KOPT-K1 (cell line): ENCODE measurements around the gene CHRDL1.

Experiments
- H3K27ac ChIP-seq: fragments of 200-600 bp; sonication (generic); 2 replicates; pipeline ENCODE4 v1.5.1; 2016; ENCODE audit warnings: antibody characterized with exemption, mild to moderate bottlenecking, low read depth, low read length; ENCODE audit not compliant: poor library complexity, severe bottlenecking
- H3K36me3 ChIP-seq: fragments of 200-600 bp; sonication (generic); 2 replicates; pipeline ENCODE4 v1.5.1; 2017; ENCODE audit warnings: antibody characterized with exemption, mild to moderate bottlenecking, low read length, moderate library complexity; ENCODE audit not compliant: insufficient read depth
- H3K9me3 ChIP-seq: fragments of 200-600 bp; sonication (generic); 2 replicates; pipeline ENCODE4 v1.5.1; 2017; ENCODE audit warnings: antibody characterized with exemption, low read length, mild to moderate bottlenecking; ENCODE audit not compliant: insufficient read depth, poor library complexity, severe bottlenecking

Gene CHRDL1

DNA sequence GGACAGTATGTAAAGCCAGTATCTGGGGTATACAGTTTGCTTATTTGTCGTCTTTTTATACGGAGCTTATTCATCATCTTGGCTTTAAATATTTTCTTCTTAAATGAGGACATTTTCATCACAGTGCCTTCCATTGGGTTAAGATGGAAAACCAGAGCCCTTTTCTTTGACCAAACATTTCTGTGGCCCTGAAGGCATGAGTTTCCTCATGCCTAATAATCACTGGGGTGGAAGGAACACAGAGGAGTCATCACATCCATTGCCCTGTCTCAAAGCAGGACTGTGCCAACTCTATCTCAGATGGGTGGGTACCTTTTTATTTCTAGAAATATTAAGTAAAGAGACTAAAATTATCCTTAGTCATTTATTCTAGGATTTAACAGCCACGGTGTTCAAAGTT, 40.0 kb downstream of the CHRDL1 start:
- no peak overlapping the region for H3K27ac ChIP-seq
- H3K36me3 ChIP-seq: no peaks in the 10 kb centered on the region
- H3K9me3 ChIP-seq: peaks cover 5% of the 10 kb centered on the region

DNA sequence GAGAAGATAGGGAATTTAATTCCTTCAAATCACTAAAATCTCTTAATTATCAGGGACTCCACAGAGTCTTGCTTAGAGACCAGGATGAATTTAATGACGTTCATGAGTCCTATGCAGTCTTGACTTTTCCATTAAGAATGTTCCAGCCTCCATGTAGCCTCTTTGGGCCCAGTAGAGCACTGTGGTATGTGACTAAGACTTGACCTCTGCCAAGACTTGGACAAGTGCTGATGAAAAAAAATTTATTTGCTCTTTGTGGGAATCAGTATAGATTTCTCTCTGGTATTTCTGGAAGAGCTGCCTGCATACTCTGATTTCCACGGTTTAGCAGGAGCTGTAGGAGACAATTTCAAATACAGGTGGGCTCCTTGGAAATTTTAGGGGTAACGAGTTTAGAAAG, 40.6 kb downstream of the CHRDL1 start:
- Histone ChIP-seq H3K36me3 (no peaks in the 10 kb centered on the region), H3K27ac (no peak overlapping the region), H3K9me3 (peaks cover 5% of the 10 kb centered on the region)

DNA sequence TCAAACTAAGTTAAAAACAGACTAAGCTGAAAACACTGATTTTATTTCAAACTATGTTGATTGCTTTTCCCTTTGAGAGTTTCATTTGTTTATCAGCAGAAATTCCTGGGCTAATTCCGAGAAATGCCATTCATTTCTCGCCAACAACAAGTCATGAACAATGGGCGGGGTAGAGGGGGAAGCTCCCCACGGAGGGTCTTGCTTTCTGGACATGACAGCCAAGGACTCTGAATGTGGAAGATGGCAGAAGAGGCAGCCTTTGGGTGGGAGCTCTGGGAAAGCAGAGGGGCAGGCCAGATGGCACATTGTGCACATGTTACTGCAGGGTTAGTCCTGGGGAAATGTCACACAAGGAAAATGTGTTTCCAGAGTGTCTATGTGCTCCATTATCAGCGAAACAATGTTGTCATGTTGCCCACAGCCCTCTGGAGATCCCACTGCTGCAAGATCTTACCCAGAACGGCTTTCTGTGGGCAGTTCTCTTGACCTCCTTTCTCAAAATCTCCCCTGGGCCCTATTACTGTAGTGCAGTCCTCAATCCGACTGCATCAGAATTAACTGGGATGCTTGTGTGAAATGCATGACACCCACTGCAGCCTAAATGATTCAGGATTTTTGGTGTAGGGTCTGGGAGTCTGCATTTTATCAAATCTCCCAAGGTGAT, 45.0 kb downstream of the CHRDL1 start:
- Histone ChIP-seq H3K9me3 (no peaks in the 10 kb centered on the region), H3K36me3 (no peaks in the 10 kb centered on the region), H3K27ac (no peak overlapping the region)

DNA sequence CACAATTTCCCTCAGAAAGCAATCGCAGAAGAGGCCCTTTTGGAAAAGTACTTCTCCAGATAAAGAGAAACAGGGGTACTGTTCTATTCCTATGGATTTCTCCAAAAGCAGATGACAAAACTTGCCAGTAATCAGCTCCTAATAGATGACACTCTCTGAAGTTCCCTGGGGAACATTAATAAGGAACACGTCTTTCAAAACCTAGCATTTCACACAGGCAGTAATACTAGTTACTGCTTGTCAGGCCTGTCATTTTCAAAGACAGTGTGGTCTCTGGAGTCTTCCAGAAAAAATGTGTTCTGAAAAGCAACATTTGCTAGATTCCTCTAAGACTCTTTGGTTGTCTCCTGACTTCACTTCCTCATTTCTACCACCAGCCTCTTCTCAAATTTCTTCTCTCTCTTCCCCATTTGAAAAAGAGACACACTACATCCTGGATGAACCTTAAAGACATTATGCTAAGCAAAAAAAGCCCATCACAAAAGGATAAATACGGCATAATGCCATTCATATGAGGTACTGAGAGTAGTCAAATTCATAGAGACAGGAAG, 47.3 kb downstream of the CHRDL1 start:
- H3K9me3 ChIP-seq: no peaks in the 10 kb centered on the region
- H3K27ac ChIP-seq: no peak overlapping the region
- H3K36me3 ChIP-seq: no peaks in the 10 kb centered on the region

DNA sequence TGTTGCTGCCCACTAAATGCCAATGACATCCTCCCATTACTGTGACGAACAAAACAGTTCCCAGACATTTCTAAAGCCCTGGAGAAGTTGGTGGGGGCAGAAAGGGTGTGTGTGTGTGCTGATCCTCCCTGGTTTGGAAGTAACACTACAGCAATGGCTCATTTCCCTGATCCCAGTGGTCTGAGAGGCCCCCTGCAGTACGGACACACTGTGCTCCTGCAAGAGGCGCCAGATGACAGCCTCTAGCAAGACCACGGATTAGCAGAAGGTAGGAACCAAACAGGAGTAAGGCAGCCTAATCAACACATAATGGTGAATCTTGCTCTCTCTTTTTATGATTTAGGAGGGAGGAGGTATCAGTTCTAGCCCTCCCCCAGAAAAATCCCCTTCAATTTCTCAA, 49.6 kb downstream of the CHRDL1 start:
- Histone ChIP-seq H3K27ac (no peak overlapping the region), H3K9me3 (no peaks in the 10 kb centered on the region), H3K36me3 (no peaks in the 10 kb centered on the region)

DNA sequence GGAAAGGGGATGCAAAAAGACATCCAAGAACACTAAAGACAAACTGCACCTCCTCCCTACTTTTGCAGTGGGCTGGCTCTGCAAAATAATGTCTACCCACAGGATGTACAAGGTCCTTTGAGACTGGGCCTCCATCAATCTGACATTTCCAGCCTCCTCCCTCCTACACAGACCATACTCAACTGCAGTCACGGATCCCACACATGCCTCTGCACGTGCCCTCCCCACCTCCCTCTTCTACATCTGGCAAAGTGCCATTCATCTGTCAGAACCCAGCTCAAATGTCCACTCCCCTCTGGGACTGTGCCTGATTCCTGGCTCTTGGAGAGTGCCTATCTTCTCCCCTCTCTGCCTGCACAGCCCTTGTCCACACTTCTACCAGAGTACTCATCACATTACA, 50.3 kb downstream of the CHRDL1 start:
- Histone ChIP-seq H3K9me3 (no peaks in the 10 kb centered on the region), H3K36me3 (no peaks in the 10 kb centered on the region), H3K27ac (no peak overlapping the region)

DNA sequence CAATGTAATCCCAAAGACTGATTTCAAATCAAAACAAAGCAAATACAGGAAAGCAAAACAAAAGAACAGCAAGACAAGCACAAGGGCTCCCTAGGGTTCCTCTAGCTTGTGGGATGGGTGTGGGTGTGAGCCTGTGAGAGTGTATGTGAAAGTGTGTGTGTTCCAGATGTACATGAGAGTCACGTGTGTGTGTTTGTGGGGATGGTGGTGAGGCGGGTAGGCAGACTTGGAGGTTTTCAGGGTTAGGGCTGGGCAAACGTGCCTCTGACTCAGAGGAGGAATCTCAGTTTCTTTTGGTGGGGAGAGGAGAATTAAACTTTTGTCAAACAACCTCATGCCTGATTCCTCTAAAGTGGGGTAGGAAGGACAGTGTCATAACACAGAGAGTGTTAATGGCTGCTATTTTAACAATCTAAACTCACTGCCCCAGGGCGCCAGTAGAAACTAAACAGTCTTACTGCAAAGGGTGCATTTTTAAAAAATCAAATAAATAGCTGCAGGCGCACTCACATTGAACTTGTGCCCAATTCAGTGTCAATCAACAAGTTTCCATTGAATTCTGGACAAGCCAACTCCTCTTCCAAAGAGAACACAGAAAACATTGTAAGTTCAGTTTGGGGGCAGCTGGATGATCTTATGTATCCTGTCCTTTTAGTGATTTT, 51.8 kb downstream of the CHRDL1 start:
- no peak overlapping the region for H3K27ac ChIP-seq
- H3K9me3 ChIP-seq: no peaks in the 10 kb centered on the region
- H3K36me3 ChIP-seq: no peaks in the 10 kb centered on the region

DNA sequence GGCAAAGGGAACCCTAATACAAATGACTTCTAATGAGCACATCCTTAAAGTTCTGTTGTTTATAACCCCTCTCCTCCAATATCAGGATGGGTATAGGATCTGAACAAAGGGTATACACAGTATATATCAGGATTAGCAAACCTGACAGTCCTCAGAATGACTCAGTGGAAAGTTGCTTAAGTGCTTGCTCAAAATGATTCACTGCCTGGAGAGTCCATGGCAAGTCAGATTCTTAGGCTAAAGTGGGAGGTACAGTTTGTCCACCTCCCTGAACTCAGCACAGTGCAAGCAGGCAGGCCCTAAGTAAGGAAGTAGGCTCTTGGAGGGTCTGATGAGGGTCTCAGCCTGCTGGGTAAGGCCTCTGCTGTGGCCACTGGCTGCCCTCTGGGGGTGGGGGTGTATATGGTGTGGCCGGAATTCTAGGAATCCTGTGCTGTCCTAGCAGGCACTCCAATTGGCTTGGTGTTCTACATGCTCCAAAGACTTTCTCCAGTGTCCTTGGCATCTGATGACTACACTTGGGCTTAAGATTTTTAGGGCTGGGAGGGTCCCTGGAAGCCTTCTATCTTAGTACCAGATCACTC, 54.3 kb downstream of the CHRDL1 start:
- Histone ChIP-seq H3K27ac (no peak overlapping the region), H3K36me3 (no peaks in the 10 kb centered on the region), H3K9me3 (no peaks in the 10 kb centered on the region)

DNA sequence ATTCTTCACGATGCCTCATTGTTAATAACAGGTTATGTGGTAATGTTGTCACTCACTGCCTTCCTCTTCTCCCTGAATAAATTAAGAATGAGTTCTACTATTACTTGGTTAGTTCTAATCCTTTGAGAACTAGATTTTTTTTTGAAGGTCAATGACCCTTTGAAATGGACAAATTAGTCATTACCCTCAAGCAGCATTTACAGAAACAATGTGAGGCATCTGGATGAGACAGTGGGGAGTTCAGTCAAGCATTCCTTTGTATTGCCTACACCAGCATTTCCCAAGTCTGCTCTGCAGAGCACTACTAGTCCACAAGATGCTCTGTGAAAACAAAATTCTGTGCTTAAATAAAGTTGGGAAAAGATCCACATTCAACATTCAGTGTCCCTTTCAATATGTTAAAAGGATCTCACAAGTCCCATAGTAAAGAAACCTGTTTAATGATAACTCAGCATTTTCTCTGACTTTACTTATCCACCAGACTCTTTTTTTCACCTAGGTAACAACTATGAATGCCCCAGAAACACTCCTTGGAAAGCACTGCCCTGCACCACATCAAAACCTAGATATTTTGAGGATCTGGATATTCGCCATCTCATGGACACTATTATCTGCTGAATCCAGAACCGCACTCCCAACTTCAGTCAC, 60.6 kb downstream of the CHRDL1 start:
- no peaks in the 10 kb centered on the region for H3K36me3 ChIP-seq
- no peaks in the 10 kb centered on the region for H3K9me3 ChIP-seq
- no peak overlapping the region for H3K27ac ChIP-seq

DNA sequence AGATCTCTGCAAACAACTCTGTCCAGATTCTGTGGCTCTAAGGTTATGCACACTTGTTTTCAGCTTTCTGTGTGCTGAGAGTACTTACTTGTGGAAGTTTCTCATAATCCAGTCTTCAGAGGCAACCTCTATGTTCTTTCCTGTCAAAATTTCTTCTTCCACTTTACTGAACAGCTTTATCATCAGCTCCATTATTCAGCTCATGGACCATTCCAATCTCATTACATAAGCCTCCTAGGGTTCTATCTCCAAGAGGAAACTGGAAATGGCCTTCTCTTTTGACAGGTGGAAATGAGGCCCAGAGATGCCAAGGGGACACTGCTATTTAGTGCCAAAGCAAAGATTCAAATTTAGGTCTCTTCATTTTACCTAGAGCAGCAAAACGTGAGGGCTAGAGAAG, 61.3 kb downstream of the CHRDL1 start:
- Histone ChIP-seq H3K9me3 (no peaks in the 10 kb centered on the region), H3K36me3 (no peaks in the 10 kb centered on the region), H3K27ac (no peak overlapping the region)

DNA sequence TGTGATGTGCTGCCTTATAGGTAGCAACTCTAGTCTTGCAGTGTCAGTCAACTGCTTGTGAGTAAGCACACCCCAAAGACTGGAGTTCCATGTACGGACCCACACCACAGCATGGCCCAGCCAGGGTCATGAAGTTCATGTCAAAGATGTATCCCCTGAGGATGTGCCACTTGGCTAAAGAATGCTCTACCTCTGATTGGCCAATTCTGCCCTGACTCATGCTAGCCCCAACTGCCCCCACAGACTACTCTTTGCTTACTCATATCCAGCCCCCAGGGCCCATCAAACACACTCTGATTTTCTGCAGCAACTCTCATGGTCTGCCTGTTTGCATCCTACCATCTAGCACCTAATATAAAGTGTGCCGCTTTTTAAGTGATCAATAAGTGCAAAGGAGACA, 62.5 kb downstream of the CHRDL1 start:
- no peaks in the 10 kb centered on the region for H3K36me3 ChIP-seq

DNA sequence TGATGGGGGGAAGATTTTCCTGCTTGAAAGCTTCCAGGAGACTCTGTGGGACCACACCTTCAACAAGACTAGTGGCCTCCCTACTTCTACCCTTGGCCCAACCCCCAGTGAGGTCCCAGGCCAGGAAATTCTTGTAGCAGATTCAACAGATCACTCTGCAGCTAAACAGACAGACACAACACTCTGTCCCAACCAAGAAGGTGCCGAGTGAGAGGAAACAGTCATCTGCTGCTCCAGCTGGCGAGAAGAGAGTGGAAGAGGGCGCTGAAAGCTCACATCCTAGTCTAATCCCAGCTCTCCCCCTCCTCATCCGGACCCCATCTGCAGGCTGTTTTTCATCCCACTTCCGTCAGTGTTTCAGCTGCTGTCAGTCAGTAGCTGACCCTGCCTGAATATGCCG, 63.4 kb downstream of the CHRDL1 start:
- Histone ChIP-seq H3K9me3 (no peaks in the 10 kb centered on the region), H3K27ac (no peak overlapping the region), H3K36me3 (no peaks in the 10 kb centered on the region)

More for the DNA sequence above, 62.5 kb downstream of the CHRDL1 start:
- no peak overlapping the region for H3K27ac ChIP-seq
- no peaks in the 10 kb centered on the region for H3K9me3 ChIP-seq

DNA sequence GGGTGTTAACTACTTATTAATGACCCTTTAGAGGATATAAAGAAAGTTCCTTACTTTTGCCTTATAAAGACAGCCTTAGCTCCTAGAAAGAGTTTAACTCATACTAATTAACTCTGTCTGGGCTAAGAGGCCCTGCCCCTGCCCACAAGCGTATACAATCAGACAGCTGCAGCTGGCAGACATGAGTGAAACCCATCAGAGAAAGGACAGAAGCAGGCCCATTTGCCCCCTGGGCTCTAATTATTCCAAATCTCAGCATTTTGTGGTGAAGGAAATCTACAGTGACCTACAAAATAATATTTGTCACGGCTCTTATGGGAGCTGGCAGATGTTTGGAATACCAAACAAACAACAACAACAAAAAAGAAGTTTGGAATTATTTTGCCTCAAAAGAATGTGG, 71.8 kb downstream of the CHRDL1 start:
- no peak overlapping the region for H3K27ac ChIP-seq
- H3K9me3 ChIP-seq: no peaks in the 10 kb centered on the region

DNA sequence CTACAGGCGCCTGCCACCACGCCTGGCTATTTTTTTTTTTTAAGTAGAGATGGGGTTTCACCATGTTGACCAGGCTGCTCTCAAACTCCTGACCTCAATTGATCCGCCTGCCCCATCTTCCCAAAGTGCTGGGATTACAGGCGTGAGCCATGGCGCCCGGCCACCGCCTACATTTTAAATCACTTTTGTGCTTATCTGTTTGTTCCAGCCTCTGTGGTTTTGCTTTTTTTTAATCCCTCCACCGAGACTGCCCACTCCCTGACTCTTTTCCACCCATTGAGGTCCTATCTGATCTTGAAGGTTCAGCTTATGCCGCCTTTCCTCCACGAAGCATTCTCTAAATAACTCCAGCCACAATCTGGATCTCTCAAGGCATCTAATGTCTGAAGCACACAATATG, 73.5 kb downstream of the CHRDL1 start:
- Histone ChIP-seq H3K27ac (no peak overlapping the region), H3K9me3 (no peaks in the 10 kb centered on the region), H3K36me3 (no peaks in the 10 kb centered on the region)

More for the DNA sequence above, 71.8 kb downstream of the CHRDL1 start:
- no peaks in the 10 kb centered on the region for H3K36me3 ChIP-seq

DNA sequence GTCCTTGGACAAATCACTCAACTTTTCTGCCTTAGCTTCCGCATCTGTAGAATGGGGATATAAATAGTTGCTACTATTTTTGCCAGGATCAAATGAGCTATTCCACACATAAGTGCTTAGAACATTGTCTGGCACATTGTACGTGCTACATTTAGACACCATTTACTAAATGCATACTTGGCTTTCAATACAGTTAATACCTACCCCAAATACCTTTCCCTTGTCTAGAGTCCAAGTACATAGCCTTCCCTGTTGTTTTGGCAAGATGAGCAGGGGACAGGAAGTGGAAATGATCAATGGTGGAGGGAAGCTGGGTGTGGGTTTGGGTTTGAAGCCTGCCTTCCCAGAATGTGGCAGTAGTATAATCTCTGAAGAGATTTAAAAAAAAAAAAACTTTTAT, 82.0 kb downstream of the CHRDL1 start:
- H3K36me3 ChIP-seq: no peaks in the 10 kb centered on the region
- H3K27ac ChIP-seq: no peak overlapping the region
- H3K9me3 ChIP-seq: no peaks in the 10 kb centered on the region
